ENCODE data around the gene CCR5AS.
A peak's percentile ranks its signal among the peaks of the same experiment; 100 is the strongest.

CCR5AS gene

GRCh38 chr3:46375218-46375617 is 31.6 kb downstream of the CCR5AS start:
- DNase-seq (ENCODE audit: low spot score in 2 of 2) = no peak
- no peak for TF ChIP-seq POLR2A (IDR thresholded peaks at IDR 0.05)
- TF ChIP-seq, protein P1, sequence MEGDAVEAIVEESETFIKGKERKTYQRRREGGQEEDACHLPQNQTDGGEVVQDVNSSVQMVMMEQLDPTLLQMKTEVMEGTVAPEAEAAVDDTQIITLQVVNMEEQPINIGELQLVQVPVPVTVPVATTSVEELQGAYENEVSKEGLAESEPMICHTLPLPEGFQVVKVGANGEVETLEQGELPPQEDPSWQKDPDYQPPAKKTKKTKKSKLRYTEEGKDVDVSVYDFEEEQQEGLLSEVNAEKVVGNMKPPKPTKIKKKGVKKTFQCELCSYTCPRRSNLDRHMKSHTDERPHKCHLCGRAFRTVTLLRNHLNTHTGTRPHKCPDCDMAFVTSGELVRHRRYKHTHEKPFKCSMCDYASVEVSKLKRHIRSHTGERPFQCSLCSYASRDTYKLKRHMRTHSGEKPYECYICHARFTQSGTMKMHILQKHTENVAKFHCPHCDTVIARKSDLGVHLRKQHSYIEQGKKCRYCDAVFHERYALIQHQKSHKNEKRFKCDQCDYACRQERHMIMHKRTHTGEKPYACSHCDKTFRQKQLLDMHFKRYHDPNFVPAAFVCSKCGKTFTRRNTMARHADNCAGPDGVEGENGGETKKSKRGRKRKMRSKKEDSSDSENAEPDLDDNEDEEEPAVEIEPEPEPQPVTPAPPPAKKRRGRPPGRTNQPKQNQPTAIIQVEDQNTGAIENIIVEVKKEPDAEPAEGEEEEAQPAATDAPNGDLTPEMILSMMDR (IDR thresholded peaks at IDR 0.05) = no peak
- no peak for TF ChIP-seq EP300 (IDR thresholded peaks at IDR 0.05)
- TF ChIP-seq POLR2AphosphoS5 (IDR thresholded peaks at IDR 0.05) = no peak
- WGBS = 68% methylated on average over 2 of the region's 2 CpGs
- H3K27me3 ChIP-seq = peaks cover 9% of the 10 kb centered on the region
- no peaks in the 10 kb centered on the region for H3K9me3 ChIP-seq
- no peaks in the 10 kb centered on the region for H3K36me3 ChIP-seq
- H3K27ac ChIP-seq = no peak overlapping the region
- H3K4me1 ChIP-seq = no peaks in the 10 kb centered on the region
- H3K4me3 ChIP-seq = no peak overlapping the region

- TF ChIP-seq POLR2AphosphoS5 (IDR thresholded peaks at IDR 0.05) (no peak), EP300 (IDR thresholded peaks at IDR 0.05) (no peak), POLR2A (IDR thresholded peaks at IDR 0.05) (no peak)
- TF ChIP-seq, protein P1 (IDR thresholded peaks at IDR 0.05) = no peak
- Histone ChIP-seq H3K9me3 (no peaks in the 10 kb centered on the region), H3K4me3 (no peak overlapping the region), H3K36me3 (no peaks in the 10 kb centered on the region), H3K27ac (no peak overlapping the region), H3K4me1 (no peaks in the 10 kb centered on the region), H3K27me3 (peaks cover 9% of the 10 kb centered on the region)
- DNase-seq (ENCODE audit: low spot score in 2 of 2) = no peak
- 86% methylated on average over 3 of the region's 3 CpGs for WGBS
These were observed 32.1 kb downstream of the CCR5AS start for GRCh38 chr3:46374755-46375154.

GRCh38 chr3:46372492-46373359 is 34.1 kb downstream of the CCR5AS start:
- Histone ChIP-seq H3K27ac (no peak overlapping the region), H3K4me3 (no peak overlapping the region), H3K4me1 (no peaks in the 10 kb centered on the region), H3K27me3 (peaks cover 9% of the 10 kb centered on the region), H3K9me3 (no peaks in the 10 kb centered on the region), H3K36me3 (no peaks in the 10 kb centered on the region)
- WGBS = 90% methylated on average over 9 of the region's 9 CpGs
- TF ChIP-seq, protein P1 (IDR thresholded peaks at IDR 0.05) = peak; percentile 9 to 54
- TF ChIP-seq POLR2A (IDR thresholded peaks at IDR 0.05) = no peak
- no peak for DNase-seq (ENCODE audit: low spot score in 2 of 2)

DNA sequence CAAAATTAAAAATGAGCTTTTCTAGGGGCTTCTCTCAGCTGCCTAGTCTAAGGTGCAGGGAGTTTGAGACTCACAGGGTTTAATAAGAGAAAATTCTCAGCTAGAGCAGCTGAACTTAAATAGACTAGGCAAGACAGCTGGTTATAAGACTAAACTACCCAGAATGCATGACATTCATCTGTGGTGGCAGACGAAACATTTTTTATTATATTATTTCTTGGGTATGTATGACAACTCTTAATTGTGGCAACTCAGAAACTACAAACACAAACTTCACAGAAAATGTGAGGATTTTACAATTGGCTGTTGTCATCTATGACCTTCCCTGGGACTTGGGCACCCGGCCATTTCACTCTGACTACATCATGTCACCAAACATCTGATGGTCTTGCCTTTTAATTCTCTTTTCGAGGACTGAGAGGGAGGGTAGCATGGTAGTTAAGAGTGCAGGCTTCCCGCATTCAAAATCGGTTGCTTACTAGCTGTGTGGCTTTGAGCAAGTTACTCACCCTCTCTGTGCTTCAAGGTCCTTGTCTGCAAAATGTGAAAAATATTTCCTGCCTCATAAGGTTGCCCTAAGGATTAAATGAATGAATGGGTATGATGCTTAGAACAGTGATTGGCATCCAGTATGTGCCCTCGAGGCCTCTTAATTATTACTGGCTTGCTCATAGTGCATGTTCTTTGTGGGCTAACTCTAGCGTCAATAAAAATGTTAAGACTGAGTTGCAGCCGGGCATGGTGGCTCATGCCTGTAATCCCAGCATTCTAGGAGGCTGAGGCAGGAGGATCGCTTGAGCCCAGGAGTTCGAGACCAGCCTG is 35.1 kb downstream of the CCR5AS start:
- Histone ChIP-seq H3K4me3 (no peak overlapping the region), H3K27ac (no peak overlapping the region), H3K36me3 (no peaks in the 10 kb centered on the region), H3K27me3 (peaks cover 9% of the 10 kb centered on the region), H3K4me1 (no peaks in the 10 kb centered on the region), H3K9me3 (no peaks in the 10 kb centered on the region)
- WGBS = 71% methylated on average over 10 of the region's 10 CpGs
- TF ChIP-seq POLR2AphosphoS5 (IDR thresholded peaks at IDR 0.05) = no peak
- TF ChIP-seq, protein P1 (IDR thresholded peaks at IDR 0.05) = no peak
- TF ChIP-seq POLR2A (IDR thresholded peaks at IDR 0.05) = no peak
- TF ChIP-seq EP300 (IDR thresholded peaks at IDR 0.05) = no peak
- DNase-seq (ENCODE audit: low spot score in 2 of 2) = no peak

Measured in suprapubic skin (tissue), 4 donors.